Endothelial cell of umbilical vein (primary cell): ENCODE results near the gene GALNT17. TPM values are rescaled to one million over a fixed set of nuclear protein-coding genes. Genes with fewer than 3 reads are reported as not detected.

Source experiments
- BruUV-seq: library from RNA; stranded (reverse); fragments of 400-500 nt; replicated peaks from 2 replicates; lab custom pipeline; 2021; lab: Mats Ljungman, UMichigan
- CTCF ChIA-PET: fragments of 300-600, 350-600 bp; sonication (Branson Sonifier 250); formaldehyde crosslinking; loops from one replicate; lab custom pipeline; 2021; ENCODE audit warnings: antibody characterized with exemption, inconsistent platforms; lab: Charles Lee
- POLR2A ChIA-PET: fragments of 300-600, 350-600 bp; sonication (Branson Sonifier 250); formaldehyde crosslinking; loops from one replicate; lab custom pipeline; 2021; ENCODE audit warnings: antibody characterized with exemption, inconsistent platforms; lab: Charles Lee
- DNase-seq: peaks from one replicate; pipeline ENCODE4 v3.0.0-alpha.2; 2011; ENCODE audit warnings: low read depth, low spot score
- FAIRE-seq: peaks from 2 replicates; lab custom pipeline; 2011; peaks lifted over from hg19 to GRCh38; lab: Jason Lieb, UNC
- H2AFZ ChIP-seq: 2 replicates; pipeline ENCODE4 v1.6.0; 2012; ENCODE audit warnings: low read depth, low read length, control low read depth, inconsistent platforms
- H3K27ac ChIP-seq: 2 replicates; pipeline ENCODE4 v1.5.1; 2011; ENCODE audit warnings: low read depth, mild to moderate bottlenecking, control low read depth, low read length, moderate library complexity; ENCODE audit not compliant: insufficient read depth
- H3K27me3 ChIP-seq, 2 experiments: 2 replicates each; pipeline versions ENCODE4 v1.6.0 to v1.6.1; 2011; ENCODE audit warnings: low read length in 2 of 2, mixed read lengths in 1 of 2; ENCODE audit not compliant: control insufficient read depth in 2 of 2, insufficient read depth in 2 of 2
- H3K36me3 ChIP-seq, 2 experiments: 2 replicates in 1 of 2; 3 replicates in 1 of 2; pipeline ENCODE4 v1.5.1; 2011; ENCODE audit warnings: low read length in 2 of 2, mild to moderate bottlenecking in 1 of 2, moderate library complexity in 1 of 2; ENCODE audit not compliant: control insufficient read depth in 2 of 2, insufficient read depth in 2 of 2; ENCODE audit errors: extremely low read depth in 1 of 2
- H3K4me1 ChIP-seq: 3 replicates; pipeline ENCODE4 v1.5.1; 2011; ENCODE audit warnings: mild to moderate bottlenecking, low read length; ENCODE audit not compliant: control insufficient read depth, insufficient read depth; ENCODE audit errors: extremely low read depth
- H3K4me2 ChIP-seq: 2 replicates; pipeline ENCODE4 v1.6.1; 2011; ENCODE audit warnings: low read length, control low read depth, mixed read lengths; ENCODE audit not compliant: insufficient read depth
- H3K4me3 ChIP-seq, 3 experiments: fragments of 200-600 bp in 1 of 3; sonication (generic), shearing (Covaris generic) in 1 of 3; replicated peaks in 1 of 3; 2 replicates each; pipeline ENCODE4 v1.5.1; 2011 to 2016; ENCODE audit warnings: control low read depth in 3 of 3, low read length in 3 of 3, mild to moderate bottlenecking in 2 of 3, inconsistent platforms in 1 of 3, low read depth in 1 of 3, moderate library complexity in 1 of 3; ENCODE audit not compliant: insufficient read depth in 1 of 3
- H3K79me2 ChIP-seq: 2 replicates; pipeline ENCODE4 v1.6.0; 2012; ENCODE audit warnings: low read length, inconsistent platforms; ENCODE audit not compliant: control insufficient read depth, insufficient read depth
- H3K9ac ChIP-seq: replicated peaks from 2 replicates; pipeline ENCODE3; 2011; ENCODE audit warnings: low read length, control low read depth; ENCODE audit not compliant: insufficient read depth; ENCODE audit errors: extremely low read depth
- H3K9me1 ChIP-seq: replicated peaks from 3 replicates; pipeline ENCODE4 v1.6.0; 2011; ENCODE audit warnings: mild to moderate bottlenecking, low read length; ENCODE audit not compliant: control insufficient read depth, insufficient read depth; ENCODE audit errors: extremely low read depth
- H3K9me3 ChIP-seq: replicated peaks from 2 replicates; pipeline ENCODE4 v1.5.1; 2012; ENCODE audit warnings: low read length, inconsistent platforms; ENCODE audit not compliant: control insufficient read depth, insufficient read depth
- H4K20me1 ChIP-seq: replicated peaks from 2 replicates; pipeline ENCODE3; 2011; ENCODE audit warnings: mild to moderate bottlenecking, low read length; ENCODE audit not compliant: control insufficient read depth, insufficient read depth; ENCODE audit errors: extremely low read depth
- EZH2 ChIP-seq: IDR thresholded peaks from 2 replicates; pipeline ENCODE4 v1.6.1; 2012; ENCODE audit warnings: borderline replicate concordance, low read depth, mild to moderate bottlenecking, moderate library complexity, low read length, inconsistent platforms; ENCODE audit not compliant: severe bottlenecking
- FOS ChIP-seq: IDR thresholded peaks from 2 replicates; pipeline ENCODE4 v1.6.1; 2011; ENCODE audit warnings: mild to moderate bottlenecking, low read length, moderate library complexity, borderline replicate concordance; ENCODE audit not compliant: insufficient read depth
- GATA2 ChIP-seq: IDR thresholded peaks from 2 replicates; pipeline ENCODE4 v1.7.0; 2011; ENCODE audit warnings: low read depth, mild to moderate bottlenecking, moderate library complexity, mixed read lengths, low read length; ENCODE audit not compliant: insufficient read length, insufficient read depth
- JUN ChIP-seq: IDR thresholded peaks from 2 replicates; pipeline ENCODE4 v1.6.1; 2011; ENCODE audit warnings: borderline replicate concordance, low read depth; ENCODE audit not compliant: insufficient read length, insufficient read depth
- MYC ChIP-seq: IDR thresholded peaks from one replicate; pipeline ENCODE4 v1.6.1; 2011; ENCODE audit warnings: mild to moderate bottlenecking, low read depth, low read length
- POLR2A ChIP-seq: IDR thresholded peaks from 2 replicates; pipeline ENCODE4 v1.6.1; 2012; ENCODE audit warnings: low read depth, mild to moderate bottlenecking, control low read depth, low read length
- POLR2AphosphoS5 ChIP-seq: IDR thresholded peaks from 2 replicates; pipeline ENCODE4 v1.6.1; 2012; ENCODE audit warnings: low read depth, mild to moderate bottlenecking, control low read depth, low read length, moderate library complexity; ENCODE audit not compliant: insufficient read depth
- dilution Hi-C: fragments of 300-500 bp; cut with MboI; formaldehyde crosslinking; loops from one replicate; pipeline ENCODE4 v1.15.0; 2019; ENCODE audit warnings: low sequenced_read_pairs; ENCODE audit not compliant: extremely low pct_ligation_motif_present
- intact Hi-C: fragments of 100-400 bp; cut with micrococcal nuclease; formaldehyde crosslinking; loops from one replicate; pipeline ENCODE4 v1.10.0; 2022
- polyA plus RNA-seq, 4 experiments: library from polyadenylated mRNA; depleted of rRNA in 3 of 4; stranded (reverse) in 3 of 4; unstranded in 1 of 4; fragments of >200 nt; gene quantifications; 2 replicates each; pipeline versions ENCODE4 v1.2.1 to v1.2.3, GENCODE V29; 2011 to 2012; ENCODE audit warnings: missing spikeins in 1 of 4
- total RNA-seq: library from RNA; stranded (reverse); gene quantifications from 2 replicates; pipeline ENCODE4 v1.2.3, GENCODE V29; 2021
- TF ChIP-seq, protein P1 (sequence below), 2 donors: IDR thresholded peaks; 1 replicate in 1 of 2; 2 replicates in 1 of 2; pipeline ENCODE4 v1.5.1; 2011; ENCODE audit warnings: low read length in 2 of 2, mild to moderate bottlenecking in 2 of 2, moderate library complexity in 2 of 2, control low read depth in 1 of 2, inconsistent platforms in 1 of 2, low read depth in 1 of 2; ENCODE audit not compliant: insufficient read depth in 1 of 2; ENCODE audit errors: extremely low read depth in 1 of 2
- TF ChIP-seq, protein P2 (sequence below): IDR thresholded peaks from 2 replicates; pipeline ENCODE4 v1.6.1; 2011; ENCODE audit not compliant: insufficient read depth, insufficient read length

Gene GALNT17
- total and polyA plus RNA-seq, 2 donors (not counting 3 experiments of a cell fraction or from before 2014, with no cell fraction given): not detected

DNA sequence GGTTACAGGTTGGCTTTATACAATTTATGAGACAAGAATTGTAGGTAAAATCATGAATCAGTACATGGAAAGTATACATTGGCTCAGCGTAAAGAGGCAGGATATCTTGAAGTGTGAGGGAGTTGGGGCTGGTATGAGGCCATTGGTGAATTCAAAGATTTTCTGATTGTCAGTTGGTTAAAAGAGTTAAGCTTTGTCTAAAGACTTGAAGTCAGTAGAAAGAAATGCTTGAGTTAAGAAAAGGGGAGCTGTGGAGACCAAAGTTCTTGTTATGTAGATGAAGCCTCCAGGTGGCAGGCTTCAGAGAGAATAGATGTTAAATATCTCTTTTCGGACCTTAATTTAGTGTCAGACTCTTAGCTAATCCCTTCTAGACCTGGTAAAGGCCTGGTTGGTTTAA is 341.0 kb downstream of the GALNT17 start:
- Histone ChIP-seq H3K4me2 (no peak overlapping the region), H3K4me3 (no peak overlapping the region), H3K9me1 (no peaks in the 10 kb centered on the region), H3K36me3 (no peaks in the 10 kb centered on the region), H3K27me3 (no peaks in the 10 kb centered on the region), H3K27ac (no peak overlapping the region), H2AFZ (no peak overlapping the region), H4K20me1 (no peaks in the 10 kb centered on the region), H3K79me2 (no peaks in the 10 kb centered on the region), H3K9me3 (peaks cover 4% of the 10 kb centered on the region), H3K9ac (no peak overlapping the region), H3K4me1 (no peaks in the 10 kb centered on the region)
- dilution Hi-C loops (no loop called here), intact Hi-C loops (no loop called here)
- CTCF ChIA-PET: no interaction called here
- TF ChIP-seq EZH2: no peak
- TF ChIP-seq POLR2A: no peak
- no peak for TF ChIP-seq MYC
- no peak for TF ChIP-seq FOS
- no peak for TF ChIP-seq GATA2
- TF ChIP-seq, protein P1, sequence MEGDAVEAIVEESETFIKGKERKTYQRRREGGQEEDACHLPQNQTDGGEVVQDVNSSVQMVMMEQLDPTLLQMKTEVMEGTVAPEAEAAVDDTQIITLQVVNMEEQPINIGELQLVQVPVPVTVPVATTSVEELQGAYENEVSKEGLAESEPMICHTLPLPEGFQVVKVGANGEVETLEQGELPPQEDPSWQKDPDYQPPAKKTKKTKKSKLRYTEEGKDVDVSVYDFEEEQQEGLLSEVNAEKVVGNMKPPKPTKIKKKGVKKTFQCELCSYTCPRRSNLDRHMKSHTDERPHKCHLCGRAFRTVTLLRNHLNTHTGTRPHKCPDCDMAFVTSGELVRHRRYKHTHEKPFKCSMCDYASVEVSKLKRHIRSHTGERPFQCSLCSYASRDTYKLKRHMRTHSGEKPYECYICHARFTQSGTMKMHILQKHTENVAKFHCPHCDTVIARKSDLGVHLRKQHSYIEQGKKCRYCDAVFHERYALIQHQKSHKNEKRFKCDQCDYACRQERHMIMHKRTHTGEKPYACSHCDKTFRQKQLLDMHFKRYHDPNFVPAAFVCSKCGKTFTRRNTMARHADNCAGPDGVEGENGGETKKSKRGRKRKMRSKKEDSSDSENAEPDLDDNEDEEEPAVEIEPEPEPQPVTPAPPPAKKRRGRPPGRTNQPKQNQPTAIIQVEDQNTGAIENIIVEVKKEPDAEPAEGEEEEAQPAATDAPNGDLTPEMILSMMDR (IDR thresholded peaks at IDR 0.05; ENCODE audit: extremely low read depth in 1 of 2, insufficient read depth in 1 of 2, low read depth in 1 of 2, low read length in 2 of 2): no peak
- no peak for TF ChIP-seq JUN
- TF ChIP-seq, protein P2, sequence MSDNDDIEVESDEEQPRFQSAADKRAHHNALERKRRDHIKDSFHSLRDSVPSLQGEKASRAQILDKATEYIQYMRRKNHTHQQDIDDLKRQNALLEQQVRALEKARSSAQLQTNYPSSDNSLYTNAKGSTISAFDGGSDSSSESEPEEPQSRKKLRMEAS: no peak
- TF ChIP-seq POLR2AphosphoS5: no peak
- POLR2A ChIA-PET: no interaction called here
- DNase-seq (no peak), FAIRE-seq (no peak)
- BruUV-seq: no TSS peak
